Measurements from ENCODE around the gene PARP9. TPM values are rescaled to one million over a fixed set of nuclear protein-coding genes. Genes with fewer than 3 reads are reported as not detected.

Gene PARP9
- total RNA-seq, 1 donor from 2014 or later: 90.4 TPM

- ATAC-seq (no peak), DNase-seq (no peak)
- intact Hi-C loops (cut with DNase I): no loop called here
- Histone ChIP-seq H3K4me3 (no peak overlapping the region), H3K27me3 (ENCODE audit: low read depth) (no peaks in the 10 kb centered on the region), H3K36me3 (no peaks in the 10 kb centered on the region), H3K4me1 (peaks cover 26% of the 10 kb centered on the region), H3K9me3 (no peaks in the 10 kb centered on the region), H3K27ac (no peak overlapping the region)
- TF ChIP-seq CTCF (IDR thresholded peaks at IDR 0.05): no peak
Observed at GRCh38 chr3:122515870-122516269, 48.2 kb downstream of the PARP9 start.

- Histone ChIP-seq H3K27ac (peak overlapping the region; percentile 96), H3K27me3 (ENCODE audit: low read depth) (no peaks in the 10 kb centered on the region)
Observed at GRCh38 chr3:122515020-122515468, 49.1 kb downstream of the PARP9 start.

GRCh38 chr3:122514123-122515019 is 49.7 kb downstream of the PARP9 start, which contains the start of gene KPNA1:
Gene KPNA1 (minus strand): TSS chr3:122514939. CDS start chr3:122496565, 18,374 bp downstream.
- Histone ChIP-seq H3K4me3 (peak within 1 kb of the TSS; percentile 89), H3K36me3 (no peaks in the 10 kb centered on the region), H3K27me3 (ENCODE audit: low read depth) (no peaks in the 10 kb centered on the region), H3K9me3 (peaks cover 3% of the 10 kb centered on the region), H3K27ac (peak within 1 kb of the TSS; percentile 96), H3K4me1 (peaks cover 34% of the 10 kb centered on the region)
- no peak for TF ChIP-seq CTCF (IDR thresholded peaks at IDR 0.05)
- intact Hi-C loops (cut with DNase I): no loop called here
- peak; percentile 99 for ATAC-seq
- peak; percentile 91 for DNase-seq

More at GRCh38 chr3:122515020-122515468, 49.1 kb downstream of the PARP9 start:
- peaks cover 34% of the 10 kb centered on the region for H3K4me1 ChIP-seq
- H3K36me3 ChIP-seq: no peaks in the 10 kb centered on the region
- DNase-seq: no peak
- H3K4me3 ChIP-seq: peak overlapping the region; percentile 89
- no peak for TF ChIP-seq CTCF (IDR thresholded peaks at IDR 0.05)
- ATAC-seq: no peak
- intact Hi-C loops (cut with DNase I): no loop called here
- no peaks in the 10 kb centered on the region for H3K9me3 ChIP-seq

GRCh38 chr3:122513386-122514122 is 50.5 kb downstream of the PARP9 start:
- Histone ChIP-seq H3K27ac (peak overlapping the region; percentile 96), H3K27me3 (ENCODE audit: low read depth) (no peaks in the 10 kb centered on the region), H3K9me3 (peaks cover 3% of the 10 kb centered on the region), H3K36me3 (no peaks in the 10 kb centered on the region), H3K4me3 (peak overlapping the region; percentile 89), H3K4me1 (peaks cover 34% of the 10 kb centered on the region)
- no peak for TF ChIP-seq CTCF (IDR thresholded peaks at IDR 0.05)
- DNase-seq (no peak), ATAC-seq (no peak)
- intact Hi-C loops (cut with DNase I): no loop called here

- no peak for TF ChIP-seq CTCF (IDR thresholded peaks at IDR 0.05)
- Histone ChIP-seq H3K36me3 (no peaks in the 10 kb centered on the region), H3K4me1 (peaks cover 34% of the 10 kb centered on the region), H3K27ac (no peak overlapping the region), H3K9me3 (peaks cover 3% of the 10 kb centered on the region), H3K27me3 (ENCODE audit: low read depth) (no peaks in the 10 kb centered on the region), H3K4me3 (no peak overlapping the region)
- intact Hi-C loops (cut with DNase I): no loop called here
- ATAC-seq (no peak), DNase-seq (no peak)
Observed at GRCh38 chr3:122512284-122512683, 51.8 kb downstream of the PARP9 start.
